ENCODE data around the gene BCL2A1. TPM values are rescaled to one million over a fixed set of nuclear protein-coding genes. Genes with fewer than 3 reads are reported as not detected.

Gene BCL2A1
- total and polyA plus RNA-seq, 10 of the 15 experiments (the other 5 are each of a cell fraction or from before 2014, with no cell fraction given), result 181 to 570 (median 321) TPM

DNA sequence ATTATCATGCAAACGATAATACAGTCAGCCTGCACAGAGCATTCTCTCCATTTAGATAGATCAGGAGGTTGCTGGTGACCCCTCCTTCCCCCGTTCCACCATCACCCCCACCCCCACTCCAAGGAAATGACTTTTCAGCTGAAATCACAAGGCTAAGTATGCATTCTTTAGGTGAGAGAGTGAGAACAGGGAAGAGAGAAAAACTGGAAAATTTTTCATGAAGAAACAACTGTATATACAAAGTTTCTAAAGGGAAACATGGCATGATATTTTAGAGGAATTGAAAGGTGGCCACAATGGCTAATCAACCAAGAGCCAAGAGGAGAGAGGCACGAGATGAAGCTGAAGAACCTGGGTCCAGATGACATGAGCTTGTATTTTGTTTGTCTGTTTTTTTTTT, 22.2 kb downstream of the BCL2A1 start:
- ATAC-seq (peak; percentile 5; the same call in 1 of the 3 replicates), FAIRE-seq (no peak), DNase-seq (ENCODE audit: low read depth, low spot score) (no peak)
- intact Hi-C loops (cut with micrococcal nuclease; ENCODE audit: unreplicated experiment), result no loop called here
- peak overlapping the region; percentile 1; the same call in 1 of the 2 replicates for H3K27ac ChIP-seq (ENCODE audit: control insufficient read depth, insufficient read depth)
- SMC1A ChIA-PET (ENCODE audit: uncharacterized antibody, unreplicated experiment), result interaction anchor here (0.7 to 7.2 kb wide), 19 partner anchors 10 to 140 kb away, joined by 3 to 115 read pairs (median 5); partner anchors contain the start of genes BCL2A1 and MTHFS
- H3K9me3 ChIP-seq (replicated peaks; ENCODE audit: control insufficient read depth, insufficient read depth, low read length), result no peaks in the 10 kb centered on the region; the same call in 2 of the 3 replicates
- H3K4me3 ChIP-seq, result no peak overlapping the region
- no peaks in the 10 kb centered on the region for H3K27me3 ChIP-seq (replicated peaks in 1 of 2; ENCODE audit: control insufficient read depth in 2 of 2, insufficient read depth in 2 of 2, low read length in 1 of 2)
- H4K20me1 ChIP-seq (ENCODE audit: control insufficient read depth, insufficient read depth), result no peaks in the 10 kb centered on the region
- H3K36me3 ChIP-seq (ENCODE audit: control insufficient read depth in 2 of 2, insufficient read depth in 2 of 2, low read length in 1 of 2), result no peaks in the 10 kb centered on the region
- CTCF ChIA-PET, result interaction anchor here (0.8 to 2.1 kb wide), 11 partner anchors 9 to 95 kb away, joined by 3 to 8 read pairs (median 4); no protein-coding TSS in a partner anchor
- POLR2A ChIA-PET, result interaction anchor here (0.6 to 4.1 kb wide), 24 partner anchors 9 to 640 kb away, joined by 3 to 25 read pairs (median 5); no protein-coding TSS in a partner anchor
- H3K79me2 ChIP-seq (ENCODE audit: control insufficient read depth, insufficient read depth, low read length), result no peaks in the 10 kb centered on the region
- peaks cover 9% of the 10 kb centered on the region for H3K4me1 ChIP-seq (ENCODE audit: control insufficient read depth, insufficient read depth, low read length)
- in situ Hi-C loops (cut with MboI), result no loop called here
- H2AFZ ChIP-seq (ENCODE audit: control insufficient read depth, low read depth, low read length), result no peak overlapping the region; the same call in 1 of the 2 replicates
- WGBS (ENCODE audit: insufficient coverage, insufficient replicate concordance, low lambda C conversion rate, missing lambda C conversion rate), result 15% methylated on average over 3 of the region's 3 CpGs
- RAD21 ChIA-PET (ENCODE audit: unreplicated experiment), result interaction anchor here (0.6 to 4.2 kb wide), 18 partner anchors 10 to 352 kb away, joined by 3 to 48 read pairs (median 5); partner anchors contain the start of gene BCL2A1
- H3K4me2 ChIP-seq (ENCODE audit: control insufficient read depth, insufficient read depth), result no peak overlapping the region
- no peak for TF ChIP-seq SIX5 (IDR thresholded peaks at IDR 0.05; ENCODE audit: low read depth, low read length, severe bottlenecking)
- peak in 1 of 2 experiments; percentile 3; a peak in 1 of 4 replicates for TF ChIP-seq IKZF2 (IDR thresholded peaks at IDR 0.05)
- BruUV-seq (replicated peaks), result no TSS peak
- no peak overlapping the region for H3K9ac ChIP-seq (ENCODE audit: control insufficient read depth, insufficient read depth, low read length)

DNA sequence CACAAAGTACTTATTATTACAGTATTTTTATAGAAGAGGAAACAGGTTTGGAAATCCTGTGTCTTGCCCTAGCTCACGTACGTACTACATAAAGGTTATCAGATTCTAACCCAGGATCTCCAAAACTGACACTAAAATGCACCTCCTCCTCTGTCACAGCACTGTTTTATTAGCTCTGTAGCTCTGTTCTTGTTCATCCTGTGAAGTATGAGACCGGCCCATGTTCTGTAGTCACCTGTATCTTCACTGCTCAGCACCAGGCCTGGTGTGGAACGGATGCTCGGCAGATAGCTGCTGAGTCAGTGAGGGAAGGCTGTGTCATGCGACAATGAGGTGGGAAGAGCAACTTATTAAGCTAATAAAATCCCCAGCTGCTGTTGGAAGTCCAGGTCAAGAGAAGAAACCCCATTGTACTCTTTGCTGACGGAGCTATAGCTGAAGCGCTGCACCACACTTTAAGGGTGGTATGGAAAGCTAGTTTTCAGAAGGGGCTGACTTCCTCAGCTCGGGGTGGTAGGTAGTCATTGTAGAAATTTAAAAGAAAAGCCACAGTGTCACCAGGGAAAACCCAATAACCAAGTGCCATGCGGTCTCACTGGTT, 22.8 kb downstream of the BCL2A1 start:
- RAD21 ChIA-PET (ENCODE audit: unreplicated experiment), result interaction anchor here (0.6 to 4.2 kb wide), 19 partner anchors 11 to 352 kb away, joined by 3 to 48 read pairs (median 5); partner anchors contain the start of gene BCL2A1
- H2AFZ ChIP-seq (ENCODE audit: control insufficient read depth, low read depth, low read length), result peak overlapping the region; percentile 66
- H3K9me3 ChIP-seq (replicated peaks; ENCODE audit: control insufficient read depth, insufficient read depth, low read length), result no peaks in the 10 kb centered on the region; the same call in 2 of the 3 replicates
- CTCF ChIA-PET, result interaction anchor here (0.6 to 2.1 kb wide), 13 partner anchors 9 to 774 kb away, joined by 3 to 8 read pairs (median 4); no protein-coding TSS in a partner anchor
- peaks cover 14% of the 10 kb centered on the region for H3K4me1 ChIP-seq (ENCODE audit: control insufficient read depth, insufficient read depth, low read length)
- intact Hi-C loops (cut with micrococcal nuclease; ENCODE audit: unreplicated experiment) (no loop called here), in situ Hi-C loops (cut with MboI) (no loop called here)
- FAIRE-seq (no peak), ATAC-seq (peak; percentile 83), DNase-seq (ENCODE audit: low read depth, low spot score) (no peak)
- H3K9ac ChIP-seq (ENCODE audit: control insufficient read depth, insufficient read depth, low read length), result no peak overlapping the region
- H3K36me3 ChIP-seq (ENCODE audit: control insufficient read depth in 2 of 2, insufficient read depth in 2 of 2, low read length in 1 of 2), result no peaks in the 10 kb centered on the region
- no peak overlapping the region for H3K4me3 ChIP-seq
- no peaks in the 10 kb centered on the region for H4K20me1 ChIP-seq (ENCODE audit: control insufficient read depth, insufficient read depth)
- H3K27me3 ChIP-seq (replicated peaks in 1 of 2; ENCODE audit: control insufficient read depth in 2 of 2, insufficient read depth in 2 of 2, low read length in 1 of 2), result no peaks in the 10 kb centered on the region
- H3K79me2 ChIP-seq (ENCODE audit: control insufficient read depth, insufficient read depth, low read length), result no peaks in the 10 kb centered on the region
- POLR2A ChIA-PET, result interaction anchor here (0.6 to 4.1 kb wide), 20 partner anchors 10 to 639 kb away, joined by 3 to 25 read pairs (median 6); no protein-coding TSS in a partner anchor
- no peak overlapping the region for H3K4me2 ChIP-seq (ENCODE audit: control insufficient read depth, insufficient read depth)
- WGBS (ENCODE audit: insufficient coverage, insufficient replicate concordance, low lambda C conversion rate, missing lambda C conversion rate), result 12% methylated on average over 10 of the region's 10 CpGs
- SMC1A ChIA-PET (ENCODE audit: uncharacterized antibody, unreplicated experiment), result interaction anchor here (0.8 to 7.2 kb wide), 17 partner anchors 11 to 141 kb away, joined by 3 to 115 read pairs (median 5); partner anchors contain the start of genes BCL2A1 and MTHFS
- peak overlapping the region; percentile 1 for H3K27ac ChIP-seq (ENCODE audit: control insufficient read depth, insufficient read depth)
- no TSS peak for BruUV-seq (replicated peaks)
- peak; percentile 51 for TF ChIP-seq CUX1 (IDR thresholded peaks at IDR 0.05; ENCODE audit: insufficient replicate concordance, low read depth, low read length)
- TF ChIP-seq IKZF2 (IDR thresholded peaks at IDR 0.05), result peak; percentile 39 to 41; a peak in 2 of 4 replicates
- TF ChIP-seq RUNX3 (IDR thresholded peaks at IDR 0.05; ENCODE audit: low read length), result peak; percentile 23; the same call in 1 of the 2 replicates
- no peak for TF ChIP-seq NFYB (IDR thresholded peaks at IDR 0.05; ENCODE audit: insufficient read depth, low read depth, low read length)
- TF ChIP-seq GATAD2B (conservative IDR thresholded peaks at IDR 0.05; ENCODE audit: low read depth), result peak; percentile 61; the same call in 1 of the 2 replicates
- 0 out of 2 replicates have a peak, but pooled peaks have one; percentile 21 for TF ChIP-seq NBN (IDR thresholded peaks at IDR 0.05)

All from GM12878 (cell line).